Measurements from ENCODE around the gene BAIAP2. TPM values are rescaled to one million over a fixed set of nuclear protein-coding genes. Genes with fewer than 3 reads are reported as not detected.
A peak's percentile ranks its signal among the peaks of the same experiment; 100 is the strongest.
"Not testable (repeated sequence)": the region's sequence is repeated elsewhere in the genome, so short reads cannot be mapped to it uniquely, and the experiment has no call there.

BAIAP2 gene
- total and polyA plus RNA-seq, 5 experiments from 2014 or later: 2.2 to 11.7 (median 6.9) TPM

GRCh38 chr17:81139428-81139827 is 104.5 kb downstream of the BAIAP2 start:
- Mint-ChIP-seq H3K27ac (no peak overlapping the region), H3K4me3 (no peak overlapping the region), H3K4me1 (peaks cover 0 to 24% (median 5%) of the 10 kb centered on the region in 4 donors), H3K27me3 (peaks cover 0 to 3% (median 0%) of the 10 kb centered on the region in 5 donors), H3K36me3 (no peaks in the 10 kb centered on the region), H3K9me3 (no peaks in the 10 kb centered on the region)
- POLR2A ChIA-PET: no interaction called here
- no peak for ATAC-seq
- DNase-seq: no peak

GRCh38 chr17:81140018-81140417 is 105.1 kb downstream of the BAIAP2 start:
- Mint-ChIP-seq H3K4me1 (peaks cover 0 to 24% (median 5%) of the 10 kb centered on the region in 4 donors), H3K4me3 (no peak overlapping the region), H3K9me3 (no peaks in the 10 kb centered on the region), H3K27ac (no peak overlapping the region), H3K36me3 (no peaks in the 10 kb centered on the region), H3K27me3 (peaks cover 0 to 3% (median 0%) of the 10 kb centered on the region in 5 donors)
- POLR2A ChIA-PET: no interaction called here
- DNase-seq: no peak
- ATAC-seq: no peak

- DNase-seq (no peak), ATAC-seq (no peak)
- POLR2A ChIA-PET: no interaction called here
- Mint-ChIP-seq H3K4me3 (no peak overlapping the region), H3K27me3 (peaks cover 0 to 3% (median 0%) of the 10 kb centered on the region in 5 donors), H3K36me3 (no peaks in the 10 kb centered on the region), H3K9me3 (no peaks in the 10 kb centered on the region), H3K27ac (no peak overlapping the region), H3K4me1 (peaks cover 0 to 24% (median 5%) of the 10 kb centered on the region in 4 donors)
These were observed 105.7 kb downstream of the BAIAP2 start for GRCh38 chr17:81140695-81141094.

- no peaks in the 10 kb centered on the region for H3K36me3 Mint-ChIP-seq
- no peak overlapping the region for H3K27ac Mint-ChIP-seq
- ATAC-seq (peak; percentile 73 to 87), DNase-seq (peak; percentile 32 to 82 (median 56))
- H3K4me1 Mint-ChIP-seq: peaks cover 0 to 24% (median 5%) of the 10 kb centered on the region in 4 donors
- no peak overlapping the region for H3K4me3 Mint-ChIP-seq
- peaks cover 0 to 3% (median 0%) of the 10 kb centered on the region in 5 donors for H3K27me3 Mint-ChIP-seq
- POLR2A ChIA-PET: no interaction called here
- H3K9me3 Mint-ChIP-seq: no peaks in the 10 kb centered on the region
These were observed 107.6 kb downstream of the BAIAP2 start for GRCh38 chr17:81142301-81143199.

DNA sequence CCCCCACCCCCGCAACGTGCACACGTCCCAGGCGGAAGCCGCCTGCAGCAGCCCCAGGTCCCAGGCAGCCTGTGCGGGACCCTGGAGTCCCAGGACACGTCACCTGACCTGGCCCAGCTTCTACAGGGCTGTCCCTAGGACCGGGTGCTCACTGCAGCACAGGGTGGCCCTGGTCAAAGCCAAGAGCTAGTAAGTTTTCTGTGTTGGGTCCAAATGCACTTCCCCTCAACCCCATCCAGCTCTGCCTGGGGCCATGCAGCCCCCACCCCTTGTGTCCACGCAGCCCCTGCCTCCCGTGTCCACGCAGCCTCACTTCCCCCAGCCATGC is 108.2 kb downstream of the BAIAP2 start:
- DNase-seq (no peak), ATAC-seq (no peak)
- Mint-ChIP-seq H3K27me3 (peaks cover 0 to 3% (median 0%) of the 10 kb centered on the region in 5 donors), H3K4me3 (no peak overlapping the region), H3K4me1 (peaks cover 0 to 19% (median 4%) of the 10 kb centered on the region in 4 donors), H3K36me3 (no peaks in the 10 kb centered on the region), H3K9me3 (no peaks in the 10 kb centered on the region), H3K27ac (no peak overlapping the region)
- POLR2A ChIA-PET: no interaction called here

DNA sequence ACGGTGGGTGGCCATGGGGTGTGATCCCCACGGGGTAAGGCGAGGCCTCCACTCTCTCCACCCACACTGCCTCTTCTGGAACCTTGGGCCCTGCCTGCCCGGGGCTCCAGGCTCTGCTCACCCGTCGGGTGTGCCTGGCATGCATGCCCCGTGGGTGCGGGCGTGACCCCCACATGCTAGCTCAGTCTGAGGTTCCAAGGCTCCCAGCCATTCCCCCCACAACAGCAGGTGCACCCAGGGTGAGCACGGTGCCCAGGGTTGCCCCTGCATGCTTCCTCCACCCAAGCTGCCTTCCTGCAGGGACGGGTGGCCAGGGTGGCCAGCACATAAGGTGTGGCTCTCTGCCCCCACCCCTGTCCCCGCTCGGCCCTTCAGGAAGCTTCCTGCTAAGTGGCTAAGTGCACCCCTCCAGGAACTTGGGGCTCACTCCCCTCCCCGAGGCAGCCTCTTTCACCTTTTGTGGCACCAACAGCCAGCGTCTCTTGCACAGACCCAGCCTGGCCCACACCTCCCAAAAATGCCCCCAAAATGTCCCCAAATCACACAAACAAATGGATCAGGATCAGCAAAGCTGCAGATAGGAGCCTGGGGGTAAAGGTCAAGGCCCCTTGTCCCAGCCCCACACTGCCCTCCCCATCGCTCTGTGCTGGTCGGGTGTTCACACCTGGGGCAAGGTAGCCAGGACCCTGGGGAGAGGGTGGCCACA is 108.9 kb downstream of the BAIAP2 start:
- POLR2A ChIA-PET: no interaction called here
- ATAC-seq: no peak

GRCh38 chr17:81144423-81144781 is 109.5 kb downstream of the BAIAP2 start:
- Mint-ChIP-seq H3K4me1 (peaks cover 0 to 7% (median 2%) of the 10 kb centered on the region in 4 donors), H3K36me3 (no peaks in the 10 kb centered on the region), H3K27me3 (peaks cover 0 to 9% (median 1%) of the 10 kb centered on the region in 5 donors), H3K4me3 (no peak overlapping the region), H3K27ac (no peak overlapping the region), H3K9me3 (no peaks in the 10 kb centered on the region)
- DNase-seq (no peak), ATAC-seq (no peak)
- POLR2A ChIA-PET: no interaction called here

More for the DNA sequence above, 108.9 kb downstream of the BAIAP2 start:
- Mint-ChIP-seq H3K9me3 (no peaks in the 10 kb centered on the region), H3K27me3 (peaks cover 0 to 7% (median 0%) of the 10 kb centered on the region in 5 donors), H3K4me3 (no peak overlapping the region), H3K27ac (no peak overlapping the region), H3K36me3 (no peaks in the 10 kb centered on the region), H3K4me1 (peaks cover 0 to 12% (median under 1%) of the 10 kb centered on the region in 4 donors)
- DNase-seq: peak in 1 of 10 donors; percentile 1

GRCh38 chr17:81146208-81146607 is 111.3 kb downstream of the BAIAP2 start:
- H3K27ac Mint-ChIP-seq, POLR2A ChIA-PET, H3K4me3 Mint-ChIP-seq, ATAC-seq, H3K36me3 Mint-ChIP-seq, DNase-seq, H3K9me3 Mint-ChIP-seq: not testable (repeated sequence)
- Mint-ChIP-seq H3K4me1 (peaks cover 0 to 10% (median 4%) of the 10 kb centered on the region in 4 donors), H3K27me3 (peaks cover 0 to 17% (median 1%) of the 10 kb centered on the region in 5 donors)

DNA sequence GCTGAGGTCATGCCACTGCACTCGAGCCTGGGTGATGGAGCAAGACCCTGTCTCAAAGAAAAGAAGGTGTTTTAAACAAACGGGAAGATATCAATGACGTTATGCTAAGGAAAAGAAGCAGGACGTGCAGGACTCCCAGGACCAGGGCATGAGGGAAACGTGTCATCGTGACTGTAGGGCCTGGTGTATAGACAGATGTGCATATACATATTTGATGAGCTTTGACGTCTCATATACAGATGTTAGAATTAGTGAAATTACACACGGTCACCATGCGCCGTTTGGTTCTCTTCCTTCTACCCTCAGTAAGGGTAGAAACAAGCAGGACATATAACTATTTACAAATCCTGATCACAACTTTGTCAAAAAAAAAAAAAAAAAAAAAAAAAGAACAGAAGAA is 112.8 kb downstream of the BAIAP2 start:
- H3K27ac Mint-ChIP-seq: no peak overlapping the region
- peaks cover 0 to 12% (median 4%) of the 10 kb centered on the region in 4 donors for H3K4me1 Mint-ChIP-seq
- POLR2A ChIA-PET: interaction anchor here (0.7 kb wide), 1 partner anchor 300 kb away, joined by 5 read pairs; no protein-coding TSS in a partner anchor
- ATAC-seq (no peak), DNase-seq (no peak)
- no peak overlapping the region for H3K4me3 Mint-ChIP-seq
- no peaks in the 10 kb centered on the region for H3K9me3 Mint-ChIP-seq
- H3K27me3 Mint-ChIP-seq: peaks cover 0 to 13% (median 1%) of the 10 kb centered on the region in 5 donors
- no peaks in the 10 kb centered on the region for H3K36me3 Mint-ChIP-seq

- no peak overlapping the region for H3K4me3 Mint-ChIP-seq
- H3K27me3 Mint-ChIP-seq: peaks cover 0 to 13% (median 1%) of the 10 kb centered on the region in 5 donors
- DNase-seq (no peak), ATAC-seq (no peak)
- peaks cover 0 to 11% (median 3%) of the 10 kb centered on the region in 4 donors for H3K4me1 Mint-ChIP-seq
- no peak overlapping the region for H3K27ac Mint-ChIP-seq
- no peaks in the 10 kb centered on the region for H3K36me3 Mint-ChIP-seq
- no peaks in the 10 kb centered on the region for H3K9me3 Mint-ChIP-seq
- POLR2A ChIA-PET: interaction anchor here (0.7 kb wide), 1 partner anchor 299 kb away, joined by 5 read pairs; no protein-coding TSS in a partner anchor
These were observed 113.6 kb downstream of the BAIAP2 start for GRCh38 chr17:81148571-81148970.

GRCh38 chr17:81148986-81149533 is 114.1 kb downstream of the BAIAP2 start:
- peaks cover 0 to 13% (median 1%) of the 10 kb centered on the region in 5 donors for H3K27me3 Mint-ChIP-seq
- ATAC-seq: no peak
- H3K9me3 Mint-ChIP-seq: no peaks in the 10 kb centered on the region
- POLR2A ChIA-PET: no interaction called here
- peaks cover 0 to 11% (median under 1%) of the 10 kb centered on the region in 4 donors for H3K4me1 Mint-ChIP-seq
- no peak for DNase-seq
- H3K27ac Mint-ChIP-seq: no peak overlapping the region
- no peak overlapping the region for H3K4me3 Mint-ChIP-seq
- no peaks in the 10 kb centered on the region for H3K36me3 Mint-ChIP-seq

- no peak overlapping the region for H3K27ac Mint-ChIP-seq
- POLR2A ChIA-PET: no interaction called here
- peaks cover 0 to 11% (median under 1%) of the 10 kb centered on the region in 4 donors for H3K4me1 Mint-ChIP-seq
- ATAC-seq (no peak), DNase-seq (no peak)
- no peaks in the 10 kb centered on the region for H3K36me3 Mint-ChIP-seq
- H3K9me3 Mint-ChIP-seq: no peaks in the 10 kb centered on the region
- H3K4me3 Mint-ChIP-seq: no peak overlapping the region
- H3K27me3 Mint-ChIP-seq: peaks cover 0 to 13% (median 1%) of the 10 kb centered on the region in 5 donors
These were observed 115.6 kb downstream of the BAIAP2 start for GRCh38 chr17:81150377-81151077.

Data from naive thymus-derived CD8-positive, alpha-beta T cell (primary cell).